Pancreas (tissue), 10 donors: ENCODE measurements around the gene CREBL2. TPM values are rescaled to one million over a fixed set of nuclear protein-coding genes. Genes with fewer than 3 reads are reported as not detected.
A peak's percentile ranks its signal among the peaks of the same experiment; 100 is the strongest.
"Not testable (repeated sequence)": the region's sequence is repeated elsewhere in the genome, so short reads cannot be mapped to it uniquely, and the experiment has no call there.

Experiments used
- ATAC-seq, 4 donors: fragments of 200-7000 bp; cut with Tn5 transposase; one replicate each; pipeline versions ENCODE4 v1.8.0 to v1.9.1; 2020; ENCODE audit warnings: mild to moderate bottlenecking in 4 of 4, moderate library complexity in 4 of 4
- DNase-seq, 6 donors: peaks; one replicate each; pipeline ENCODE4 v3.0.0-alpha.2; 2020
- FAIRE-seq: peaks from 2 replicates; lab custom pipeline; 2012; peaks lifted over from hg19 to GRCh38; lab: Jason Lieb, UNC
- H3K27ac ChIP-seq, 4 donors: fragments of 200-600 bp; sonication (generic); 1 replicate in 3 of 4; 2 replicates in 1 of 4; pipeline versions ENCODE4 v1.5.0 to v1.8.0; 2020
- H3K27me3 ChIP-seq, 4 donors: fragments of 200-600 bp; one replicate each; pipeline ENCODE4 v1.8.0; 2021
- H3K36me3 ChIP-seq, 3 donors: fragments of 200-600 bp; sonication (generic) in 1 of 3; one replicate each; pipeline versions ENCODE4 v1.5.0 to v1.8.0; 2020 to 2021
- H3K4me1 ChIP-seq, 3 donors: fragments of 200-600 bp; one replicate each; pipeline ENCODE4 v1.8.0; 2021
- H3K4me3 ChIP-seq, 4 donors: fragments of 200-600 bp; sonication (generic) in 2 of 4; one replicate each; pipeline versions ENCODE4 v1.5.0 to v1.8.0; 2020 to 2021
- H3K9me3 ChIP-seq, 4 donors: fragments of 200-600 bp; one replicate each; pipeline ENCODE4 v1.8.0; 2021
- CTCF ChIP-seq, 4 donors: fragments of 200-600 bp; sonication (generic) in 3 of 4; IDR thresholded peaks; one replicate each; pipeline versions ENCODE4 v1.5.0 to v1.8.0; 2021; ENCODE audit warnings: antibody characterized with exemption in 4 of 4
- WGBS, 2 donors: extraction: QIAGEN DNeasy Blood & Tissue Kit; methylation state at CpG; one replicate each; pipeline ENCODE4 v1.1.7; 2013; 5-methylcytosine and 5-hydroxymethylcytosine counted together
- intact Hi-C, 3 donors: fragments of 100-400 bp; cut with DNase I; formaldehyde crosslinking; loops; one replicate each; pipeline versions ENCODE4 v1.11.1 to v1.14.2; 2022
- polyA plus RNA-seq, 2 donors: library from polyadenylated mRNA; stranded (reverse); fragments of 200-250 nt; gene quantifications; one replicate each; pipeline ENCODE4 v1.2.3, GENCODE V29; 2013
- total RNA-seq, 6 donors: library from RNA; stranded (reverse); fragmentation: NEBNext Ultra II Directional in 4 of 6; extraction: Animal tissue kit (Norgen Biotek cat#: 25700) in 4 of 6; gene quantifications; one replicate each; pipeline versions ENCODE4 v1.2.1 to v1.2.4, GENCODE V29; 2021 to 2023
- donor health status: healthy with polysubstance abuse.
- donor health status: DM: no; HTN: no; CAD: no; lungs with moderate emphysema.
- donor health status: DM: no; HTN: no; CAD: no.
- donor health status: control.
- donor health status: control.
- donor health status: Bipolar disorder and iron deficiency.
- donor health status: DM: yes; HTN: yes; CAD: no.
- donor health status: DM: no; HTN: no; CAD: no.
- donor health status: DM: no; HTN: no; CAD: no.
- donor health status: DM: yes; HTN: yes; CAD: no.

The CREBL2 gene
- total and polyA plus RNA-seq, 8 donors = 9.8 to 29.7 (median 16.6) TPM

- H3K27ac ChIP-seq = peak overlapping the region in 2 of 4 donors; percentile 28 to 97
- DNase-seq (no peak), ATAC-seq (no peak), FAIRE-seq (no peak)
- no peaks in the 10 kb centered on the region for H3K9me3 ChIP-seq
- intact Hi-C loops = no loop called here
- no peaks in the 10 kb centered on the region for H3K27me3 ChIP-seq
- H3K4me3 ChIP-seq = no peak overlapping the region
- WGBS, 2 donors = 73 to 80% methylated on average over 4 of the region's 4 CpGs
- peaks cover 0 to 20% (median 0%) of the 10 kb centered on the region in 3 donors for H3K4me1 ChIP-seq
- TF ChIP-seq CTCF (IDR thresholded peaks at IDR 0.05) = no peak
- H3K36me3 ChIP-seq = no peaks in the 10 kb centered on the region
These were observed 1.7 kb downstream of the CREBL2 start for GRCh38 chr12:12613344-12613743.

GRCh38 chr12:12614342-12614741, 2.7 kb downstream of the CREBL2 start:
- Histone ChIP-seq H3K27me3 (no peaks in the 10 kb centered on the region), H3K9me3 (no peaks in the 10 kb centered on the region), H3K27ac (no peak overlapping the region), H3K36me3 (no peaks in the 10 kb centered on the region), H3K4me3 (no peak overlapping the region), H3K4me1 (peaks cover 0 to 20% (median 0%) of the 10 kb centered on the region in 3 donors)
- DNase-seq (no peak), FAIRE-seq (no peak), ATAC-seq (no peak)
- intact Hi-C loops = no loop called here
- WGBS, 2 donors = 82 to 85% methylated on average over 4 of the region's 4 CpGs
- no peak for TF ChIP-seq CTCF (IDR thresholded peaks at IDR 0.05)

GRCh38 chr12:12616512-12617310, 5.0 kb downstream of the CREBL2 start:
- H3K4me3 ChIP-seq = no peak overlapping the region
- H3K27ac ChIP-seq = no peak overlapping the region
- DNase-seq = no peak
- no peaks in the 10 kb centered on the region for H3K36me3 ChIP-seq
- no peak for TF ChIP-seq CTCF (IDR thresholded peaks at IDR 0.05)
- H3K9me3 ChIP-seq = no peaks in the 10 kb centered on the region
- 40 to 57% methylated on average over 4 of the region's 4 CpGs for WGBS, 2 donors
- no peak for ATAC-seq
- no peak for FAIRE-seq
- H3K27me3 ChIP-seq = no peaks in the 10 kb centered on the region
- H3K4me1 ChIP-seq = peaks cover 0 to 20% (median 4%) of the 10 kb centered on the region in 3 donors
- intact Hi-C loops = no loop called here

DNA sequence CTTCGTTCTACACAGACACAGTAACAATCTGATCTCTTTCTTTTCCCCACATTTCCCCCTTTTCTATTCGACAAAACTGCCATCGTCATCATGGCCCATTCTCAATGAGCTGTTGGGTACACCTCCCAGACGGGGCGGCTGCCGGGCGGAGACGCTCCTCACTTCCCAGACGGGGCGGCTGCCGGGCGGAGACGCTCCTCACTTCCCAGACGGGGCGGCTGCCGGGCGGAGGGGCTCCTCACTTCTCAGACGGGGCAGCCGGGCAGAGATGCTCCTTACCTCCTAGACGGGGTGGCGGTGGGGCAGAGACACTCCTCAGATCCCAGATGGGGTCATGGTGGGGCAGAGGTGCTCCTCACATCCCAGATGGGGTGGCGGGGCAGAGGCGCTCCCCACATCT, 6.4 kb downstream of the CREBL2 start:
- DNase-seq, intact Hi-C loops, H3K36me3 ChIP-seq, FAIRE-seq, H3K27me3 ChIP-seq, H3K9me3 ChIP-seq, H3K27ac ChIP-seq, H3K4me3 ChIP-seq, ATAC-seq: not testable (repeated sequence)
- H3K4me1 ChIP-seq = peaks cover 0 to 15% (median 6%) of the 10 kb centered on the region in 3 donors
- 95 to 97% methylated on average over 22 to 23 of the region's 23 CpGs for WGBS, 2 donors

DNA sequence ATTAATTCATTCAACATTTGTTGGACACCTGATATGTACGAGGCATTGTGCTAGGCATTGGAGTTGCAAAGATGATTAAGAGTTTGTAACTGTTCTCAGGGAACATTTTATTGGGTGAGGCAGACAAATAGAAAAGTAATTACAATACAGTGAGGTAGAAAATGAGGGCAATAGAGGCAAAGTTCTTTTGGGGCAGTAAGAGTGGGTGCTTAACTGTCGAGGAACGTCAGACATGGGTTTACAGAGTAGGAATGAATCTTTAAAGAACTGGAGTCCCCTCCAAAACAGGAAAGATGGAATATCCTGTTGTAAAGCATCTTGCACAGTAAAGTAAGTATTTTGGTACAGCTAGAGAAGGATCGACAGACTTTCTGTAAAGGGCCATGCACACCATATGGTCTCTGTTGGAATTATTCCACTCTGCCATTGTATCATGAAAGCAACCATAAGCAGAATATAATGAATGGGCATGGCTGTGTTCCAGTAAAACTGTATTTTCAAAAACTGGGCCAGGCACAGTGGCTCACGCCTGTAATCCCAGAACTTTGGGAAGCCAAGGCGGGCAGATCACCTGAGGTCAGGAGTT, 9.1 kb downstream of the CREBL2 start:
- no peak for FAIRE-seq
- no peak for TF ChIP-seq CTCF (IDR thresholded peaks at IDR 0.05)
- 95 to 96% methylated on average over 6 of the region's 6 CpGs for WGBS, 2 donors

More for the DNA sequence above, 9.1 kb downstream of the CREBL2 start:
- intact Hi-C loops = no loop called here
- Histone ChIP-seq H3K4me1 (peaks cover 0 to 8% (median 6%) of the 10 kb centered on the region in 3 donors), H3K27me3 (no peaks in the 10 kb centered on the region), H3K9me3 (no peaks in the 10 kb centered on the region), H3K27ac (no peak overlapping the region), H3K36me3 (no peaks in the 10 kb centered on the region), H3K4me3 (no peak overlapping the region)
- ATAC-seq = no peak
- DNase-seq = no peak
